Stimulated activated CD4-positive, alpha-beta T cell treated with anti-CD3 and anti-CD28 coated beads, Interleukin-1b, Interleukin-23, amount 100 ng/mL, for 24 hours (primary cell): Measurements from ENCODE around the gene MPHOSPH9.

Experiments
- DNase-seq, 4 experiments: peaks; one replicate each; pipeline ENCODE4 v3.0.0-alpha.2; 2020; ENCODE audit warnings: low read depth in 4 of 4, low spot score in 1 of 4

Gene MPHOSPH9

GRCh38 chr12:123131879-123132402 is 101.0 kb downstream of the MPHOSPH9 start:
- DNase-seq: no peak

GRCh38 chr12:123131291-123131832 is 101.6 kb downstream of the MPHOSPH9 start:
- no peak for DNase-seq

- no peak for DNase-seq
Measured at GRCh38 chr12:123129621-123130020, 103.3 kb downstream of the MPHOSPH9 start.

DNA sequence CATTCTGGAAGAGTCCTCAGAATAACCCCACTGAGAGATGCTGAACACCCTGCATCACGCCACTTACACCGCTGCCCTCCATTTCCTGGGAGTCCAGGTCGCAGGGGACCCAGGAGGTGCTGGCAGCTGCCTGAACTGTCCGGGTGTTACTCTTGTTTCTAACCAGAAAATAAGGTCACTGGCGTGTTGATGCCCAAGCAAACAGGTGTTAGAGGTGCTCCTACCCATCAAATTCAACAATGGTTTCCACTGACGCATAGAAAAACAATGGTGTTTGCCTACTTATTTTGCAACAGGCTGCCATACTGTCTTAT is 105.8 kb downstream of the MPHOSPH9 start:
- DNase-seq: no peak

DNA sequence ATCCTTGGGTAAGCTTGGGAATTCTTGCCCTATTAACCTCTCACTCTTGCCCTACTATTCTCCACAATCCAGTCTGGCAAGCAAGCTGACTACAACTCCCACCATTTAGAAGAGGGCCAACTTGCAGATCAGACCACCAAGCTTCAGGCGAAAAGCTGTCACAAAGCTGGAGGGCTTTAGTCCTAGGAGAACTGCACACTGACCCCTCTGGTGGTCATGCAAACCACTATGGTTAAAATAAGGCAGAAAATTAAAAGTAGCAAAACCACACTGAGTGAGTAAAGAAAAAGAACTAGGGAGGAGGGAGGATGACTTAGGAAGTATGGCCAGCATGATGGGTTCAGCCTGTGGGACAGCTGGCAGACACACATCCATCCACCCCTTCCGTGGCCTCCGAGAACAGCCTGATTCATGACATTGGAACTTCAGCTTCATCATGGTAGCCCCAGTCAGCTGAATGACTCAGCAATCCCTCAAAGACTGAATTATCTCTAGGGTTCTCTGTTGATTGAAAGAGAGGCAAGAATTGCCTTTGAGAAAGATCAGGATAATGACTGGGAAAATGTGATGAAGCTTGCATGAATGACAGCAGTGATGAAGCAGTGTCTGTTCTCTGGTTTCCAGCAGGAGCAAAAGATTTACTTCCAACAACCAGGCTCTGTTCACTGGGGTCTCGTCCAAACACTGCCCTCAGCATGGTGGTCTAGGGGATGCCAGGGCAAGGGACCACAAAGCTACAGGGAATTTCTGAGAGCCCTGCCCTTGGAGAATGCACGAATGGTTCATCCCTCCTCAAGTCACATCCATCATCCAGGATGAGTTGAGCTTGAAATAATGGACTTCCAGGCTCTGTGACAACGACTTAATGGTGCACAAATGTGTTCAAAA is 106.4 kb downstream of the MPHOSPH9 start:
- DNase-seq: no peak

DNA sequence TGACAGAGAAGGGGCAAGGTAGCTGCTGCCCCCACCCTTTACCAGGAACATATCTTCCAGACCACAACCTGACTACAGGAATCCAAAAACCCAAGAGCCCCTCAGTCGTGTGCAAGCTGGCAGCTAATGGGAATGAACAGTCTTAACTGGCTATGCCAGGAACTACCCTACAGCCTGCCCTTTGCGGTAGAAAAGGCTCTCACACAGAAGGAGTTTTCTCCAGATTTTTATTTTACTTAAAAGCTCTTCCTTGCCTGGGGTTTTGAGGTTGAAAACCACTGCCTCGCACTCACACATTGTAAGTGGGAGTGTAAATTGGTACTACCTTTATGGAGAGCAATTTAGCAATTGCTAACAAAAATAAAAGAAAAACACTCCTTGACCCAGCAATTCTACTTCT is 110.3 kb downstream of the MPHOSPH9 start:
- no peak for DNase-seq

GRCh38 chr12:123121670-123122069 is 111.3 kb downstream of the MPHOSPH9 start:
- no peak for DNase-seq

DNA sequence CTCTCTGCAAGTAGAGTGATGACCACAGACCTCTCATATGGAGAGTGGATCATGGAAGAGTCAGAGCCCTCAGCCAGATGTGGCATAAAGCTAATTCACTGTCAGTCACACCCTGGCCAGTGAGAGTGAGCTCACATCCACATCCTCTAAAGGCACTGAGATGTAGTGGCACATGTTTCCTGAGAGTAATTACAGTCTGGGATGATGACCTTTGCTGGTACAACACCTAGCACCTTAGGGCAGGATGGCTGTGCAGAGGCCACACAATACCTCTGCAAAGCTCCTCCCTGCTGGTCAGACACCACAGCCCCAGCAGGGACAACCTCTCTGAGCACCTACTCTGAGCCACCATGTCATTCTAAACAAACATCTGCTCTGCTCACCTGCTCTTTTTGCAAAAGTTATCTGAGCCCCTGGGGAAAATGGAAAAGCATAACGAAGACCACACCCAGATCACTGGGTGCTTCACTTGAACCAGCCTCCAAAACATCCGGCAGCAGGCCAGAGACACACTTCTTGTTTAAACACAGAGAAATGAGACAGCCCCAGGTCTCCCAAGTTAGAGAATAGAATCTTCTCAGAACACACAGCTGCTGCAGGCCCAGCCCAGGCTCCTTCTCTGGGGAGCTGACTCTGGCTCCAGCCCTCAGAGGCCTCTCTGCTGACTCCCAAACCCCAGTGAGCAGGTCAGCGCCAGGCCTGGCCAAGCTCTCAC is 112.3 kb downstream of the MPHOSPH9 start:
- no peak for DNase-seq

DNA sequence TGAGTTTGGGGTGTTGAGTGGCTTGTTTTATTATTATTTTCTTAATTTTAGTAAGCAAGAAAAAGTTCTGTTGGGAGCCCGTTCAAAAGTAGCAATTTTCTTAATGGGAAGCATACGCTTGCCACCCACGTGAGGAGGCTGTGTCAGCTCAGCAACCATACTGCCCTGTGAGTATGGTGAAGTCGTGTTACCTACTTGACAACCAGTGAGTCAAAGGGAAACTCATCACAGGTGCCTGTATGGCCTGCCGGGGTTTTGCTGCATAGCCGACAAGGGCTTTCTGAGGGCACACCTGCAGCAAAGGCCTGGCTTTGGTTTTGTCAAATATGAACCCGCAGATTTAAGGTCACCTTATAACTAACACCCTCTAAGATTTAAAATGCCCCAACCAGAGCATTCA is 113.1 kb downstream of the MPHOSPH9 start:
- DNase-seq: no peak

- DNase-seq: no peak
Measured at GRCh38 chr12:123118497-123118896, 114.4 kb downstream of the MPHOSPH9 start.

- no peak for DNase-seq
Measured at GRCh38 chr12:123115409-123116121, 117.4 kb downstream of the MPHOSPH9 start.

- no peak for DNase-seq
Measured at GRCh38 chr12:123114304-123115083, 118.4 kb downstream of the MPHOSPH9 start.

GRCh38 chr12:123113026-123113425 is 119.9 kb downstream of the MPHOSPH9 start:
- no peak for DNase-seq

DNA sequence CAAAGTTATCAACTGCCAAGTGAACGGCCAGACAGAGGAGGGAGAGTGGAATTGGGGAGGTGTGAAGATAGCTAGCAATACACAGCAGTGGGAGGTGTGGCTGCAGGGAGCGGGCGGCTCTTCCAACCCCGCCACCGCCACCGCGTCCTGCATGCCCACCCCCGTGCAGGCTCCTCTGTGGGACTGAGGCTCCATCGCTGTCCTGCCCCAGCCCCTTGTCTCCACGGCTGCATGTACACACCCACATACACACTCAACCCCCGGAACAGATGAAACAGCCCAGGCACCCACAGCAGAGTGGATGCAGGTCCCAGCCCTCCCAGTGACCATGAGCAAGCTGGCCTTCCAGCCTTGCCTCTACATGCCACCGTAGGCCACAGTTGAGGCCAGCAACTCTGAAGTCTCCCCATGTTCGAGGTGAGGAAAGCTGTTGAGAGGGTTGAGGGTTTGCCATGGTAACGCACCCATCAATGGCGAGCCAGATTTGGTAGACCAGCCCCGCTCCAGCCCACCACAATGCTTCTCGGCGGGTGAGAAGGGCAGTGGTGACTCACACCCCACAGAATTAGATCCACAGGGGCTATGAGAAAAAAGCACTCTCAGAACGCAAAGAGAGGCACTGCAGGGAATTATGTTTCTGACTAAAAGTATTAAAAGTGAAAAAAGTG is 121.3 kb downstream of the MPHOSPH9 start:
- no peak for DNase-seq

GRCh38 chr12:123109319-123109772 is 123.6 kb downstream of the MPHOSPH9 start:
- no peak for DNase-seq

DNA sequence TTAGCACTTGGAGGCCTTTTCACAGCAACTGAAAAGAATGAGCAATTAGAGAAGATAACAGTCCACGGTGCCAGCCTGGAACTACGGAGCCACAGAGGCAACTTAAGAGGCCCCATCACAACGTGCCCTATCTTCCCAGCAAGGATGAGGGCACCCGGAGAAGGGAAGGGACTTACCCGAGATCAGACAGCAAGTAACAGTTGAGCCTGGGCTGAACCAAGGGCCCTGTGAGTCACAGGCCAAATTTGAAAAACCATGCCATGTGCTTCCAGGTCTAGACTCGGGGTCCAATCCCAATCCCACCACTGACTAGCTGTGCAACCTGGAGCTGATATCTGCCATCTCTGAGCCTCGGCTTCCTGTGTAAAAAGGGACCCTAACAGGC is 124.3 kb downstream of the MPHOSPH9 start:
- no peak for DNase-seq

DNA sequence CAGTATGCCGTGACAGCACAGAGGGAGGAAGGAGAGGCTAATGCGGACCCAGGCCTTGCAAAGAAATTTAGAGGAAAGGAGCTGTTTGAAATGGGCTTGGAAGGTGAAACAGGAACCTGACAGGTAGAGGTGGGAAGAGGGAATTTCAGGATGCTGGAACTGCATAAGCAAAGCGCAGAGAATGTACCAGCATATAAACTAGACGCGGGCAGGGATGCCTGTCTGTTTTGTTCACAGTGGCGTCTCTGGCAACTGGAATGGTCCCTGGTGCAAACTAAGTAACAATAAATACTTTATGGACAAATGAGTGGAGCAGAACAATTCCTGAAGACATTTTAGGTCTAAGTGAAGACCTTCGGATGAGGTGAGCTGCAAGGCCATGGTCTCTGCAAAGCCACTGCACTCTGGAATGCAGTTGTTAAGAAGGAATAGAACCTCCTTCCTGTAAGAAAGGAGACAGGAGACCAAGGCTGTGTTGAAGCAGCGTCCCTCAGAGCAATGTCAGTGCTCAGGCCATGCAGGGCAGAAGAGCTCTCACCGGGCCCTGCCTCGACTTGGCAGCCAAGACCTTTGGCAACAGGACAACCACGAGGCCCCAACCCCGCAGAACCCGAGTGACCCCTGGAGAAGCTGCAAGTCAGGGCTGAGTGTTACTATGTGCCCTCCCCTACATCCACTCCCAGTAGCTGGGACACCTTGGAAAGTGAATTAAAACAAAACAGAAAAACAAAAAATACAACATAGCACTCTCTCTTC is 124.8 kb downstream of the MPHOSPH9 start:
- no peak for DNase-seq

GRCh38 chr12:123106640-123107359 is 126.1 kb downstream of the MPHOSPH9 start:
- peak in 1 of 4 experiments; percentile 50 for DNase-seq
